ENCODE data around the gene CDX1. TPM values are rescaled to one million over a fixed set of nuclear protein-coding genes. Genes with fewer than 3 reads are reported as not detected.

Gene CDX1
- total RNA-seq, 2 donors from 2014 or later = 299 to 498 TPM

GRCh38 chr5:150222906-150223305 is 56.3 kb downstream of the CDX1 start:
- H3K4me3 ChIP-seq = no peak overlapping the region
- intact Hi-C loops (cut with DNase I) = no loop called here

GRCh38 chr5:150223474-150223873 is 56.9 kb downstream of the CDX1 start:
- Histone ChIP-seq H3K9me3 (no peaks in the 10 kb centered on the region), H3K27me3 (no peaks in the 10 kb centered on the region), H3K27ac (no peak overlapping the region), H3K4me3 (no peak overlapping the region), H3K36me3 (no peaks in the 10 kb centered on the region), H3K9ac (ENCODE audit: low read depth in 2 of 2, low read length in 2 of 2) (no peak overlapping the region), H3K4me1 (no peaks in the 10 kb centered on the region)
- DNase-seq = no peak
- TF ChIP-seq CTCF (IDR thresholded peaks at IDR 0.05) = no peak
- intact Hi-C loops (cut with DNase I) = no loop called here

More at GRCh38 chr5:150222906-150223305, 56.3 kb downstream of the CDX1 start:
- Histone ChIP-seq H3K27me3 (no peaks in the 10 kb centered on the region), H3K4me1 (no peaks in the 10 kb centered on the region), H3K9me3 (no peaks in the 10 kb centered on the region), H3K36me3 (no peaks in the 10 kb centered on the region), H3K27ac (no peak overlapping the region), H3K9ac (ENCODE audit: low read depth in 2 of 2, low read length in 2 of 2) (no peak overlapping the region)
- TF ChIP-seq CTCF (IDR thresholded peaks at IDR 0.05) = no peak
- DNase-seq = no peak

- Histone ChIP-seq H3K27me3 (no peaks in the 10 kb centered on the region), H3K4me1 (no peaks in the 10 kb centered on the region), H3K9me3 (no peaks in the 10 kb centered on the region), H3K4me3 (no peak overlapping the region), H3K36me3 (no peaks in the 10 kb centered on the region), H3K27ac (no peak overlapping the region), H3K9ac (ENCODE audit: low read depth in 2 of 2, low read length in 2 of 2) (no peak overlapping the region)
- intact Hi-C loops (cut with DNase I) = no loop called here
- no peak for TF ChIP-seq CTCF (IDR thresholded peaks at IDR 0.05)
- no peak for DNase-seq
Observed at GRCh38 chr5:150224483-150225027, 58.0 kb downstream of the CDX1 start.

GRCh38 chr5:150227036-150227435 is 60.5 kb downstream of the CDX1 start:
- Histone ChIP-seq H3K9ac (ENCODE audit: low read depth in 2 of 2, low read length in 2 of 2) (no peak overlapping the region), H3K36me3 (no peaks in the 10 kb centered on the region), H3K27me3 (no peaks in the 10 kb centered on the region), H3K9me3 (no peaks in the 10 kb centered on the region), H3K27ac (no peak overlapping the region), H3K4me1 (no peaks in the 10 kb centered on the region), H3K4me3 (no peak overlapping the region)
- intact Hi-C loops (cut with DNase I) = no loop called here
- no peak for TF ChIP-seq CTCF (IDR thresholded peaks at IDR 0.05)
- DNase-seq = no peak

GRCh38 chr5:150227606-150228273 is 61.2 kb downstream of the CDX1 start:
- H3K27me3 ChIP-seq = no peaks in the 10 kb centered on the region
- H3K4me1 ChIP-seq = no peaks in the 10 kb centered on the region
- H3K4me3 ChIP-seq = no peak overlapping the region
- no peak overlapping the region for H3K9ac ChIP-seq (ENCODE audit: low read depth in 2 of 2, low read length in 2 of 2)
- no peak for DNase-seq
- no peak overlapping the region for H3K27ac ChIP-seq
- TF ChIP-seq CTCF (IDR thresholded peaks at IDR 0.05) = no peak
- intact Hi-C loops (cut with DNase I) = no loop called here
- no peaks in the 10 kb centered on the region for H3K9me3 ChIP-seq
- no peaks in the 10 kb centered on the region for H3K36me3 ChIP-seq

Data from colonic mucosa (tissue), 4 donors.